ENCODE measurements around the gene SERPINA4.

SERPINA4 gene

DNA sequence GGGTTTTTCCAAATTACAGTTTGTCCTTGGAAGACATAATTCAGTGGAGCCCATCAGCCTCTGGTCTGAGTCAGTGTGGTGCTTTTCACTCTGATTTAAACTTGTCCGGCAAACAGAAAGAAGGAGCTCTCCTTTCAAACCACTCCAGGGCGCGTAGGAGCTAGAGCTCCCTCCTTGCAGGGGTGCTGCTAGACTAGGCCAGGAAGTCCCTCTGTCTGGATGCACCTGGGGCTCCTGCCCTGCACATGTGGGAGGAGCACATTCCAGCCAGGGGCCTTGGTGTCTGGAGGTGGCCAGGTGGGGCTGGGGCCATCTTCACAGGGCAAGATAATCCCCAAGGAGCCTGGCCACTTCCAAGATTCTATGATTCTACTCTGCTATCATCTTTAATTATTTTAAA, 54.0 kb downstream of the SERPINA4 start:
- no peak for DNase-seq (ENCODE audit: low read depth in 2 of 2, low spot score in 1 of 2)

DNA sequence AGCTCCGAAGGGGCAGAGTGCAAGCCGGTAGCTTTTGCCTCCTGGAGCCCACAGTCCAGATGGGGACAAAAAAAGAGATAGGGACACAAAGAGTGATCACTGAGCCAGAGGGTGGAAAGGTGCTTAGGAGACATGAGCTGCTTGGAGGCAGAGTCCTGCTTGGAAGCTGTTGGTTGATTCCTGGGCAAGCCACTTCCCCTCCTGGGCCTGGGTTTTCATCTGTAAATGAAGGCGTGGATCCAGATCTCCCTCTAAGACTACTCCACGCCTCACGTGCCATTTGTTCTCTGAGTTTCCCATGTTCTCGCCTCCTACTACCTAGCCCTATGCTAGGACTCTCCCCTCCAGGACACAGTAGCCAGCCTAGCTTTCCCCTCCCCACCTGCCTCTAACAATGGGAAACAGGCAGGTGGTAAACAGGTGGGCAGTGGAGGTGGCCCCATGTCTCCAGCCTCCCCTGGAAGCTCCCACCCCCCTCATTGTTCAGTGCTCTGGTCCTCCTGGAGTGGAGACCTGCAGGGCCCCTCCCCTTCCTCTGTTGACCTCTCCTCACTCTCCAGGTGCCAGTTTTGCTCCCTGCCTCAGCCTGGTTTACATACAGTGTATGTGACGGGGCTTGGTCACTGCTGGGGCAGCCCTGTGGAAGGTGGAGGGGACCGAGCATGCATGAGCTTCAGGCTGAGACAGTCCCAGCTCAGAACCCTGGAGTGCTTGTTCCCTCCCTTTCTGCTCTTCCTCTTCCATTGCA, 54.8 kb downstream of the SERPINA4 start:
- no peak for DNase-seq (ENCODE audit: low read depth in 2 of 2, low spot score in 1 of 2)

DNA sequence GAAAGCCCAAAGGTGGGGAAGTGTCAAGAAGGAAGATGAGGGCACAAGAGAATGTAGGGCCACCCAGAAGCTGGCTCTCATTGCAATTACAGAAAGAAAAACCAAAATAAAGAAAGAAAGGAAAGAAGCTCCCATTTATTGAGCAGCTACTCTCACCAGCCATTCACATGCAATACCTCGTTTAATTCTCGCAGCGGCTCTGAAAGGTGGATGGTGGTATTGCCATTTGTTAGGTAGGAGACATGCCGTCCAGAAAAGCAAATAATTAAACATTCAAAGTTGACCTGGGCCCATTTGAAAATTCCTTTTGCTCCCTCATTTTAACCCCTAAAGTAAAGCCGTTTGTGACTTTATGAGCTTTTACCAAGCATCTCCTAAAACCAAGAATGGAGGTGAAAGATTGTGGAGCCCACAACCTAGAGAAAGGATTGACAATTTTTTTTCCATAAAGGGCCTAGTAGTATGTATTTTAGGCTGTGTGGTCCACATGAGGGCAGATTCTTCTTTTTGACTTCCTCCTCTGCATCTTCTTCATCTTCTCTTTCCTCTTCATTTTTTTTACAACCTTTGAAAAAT, 56.2 kb downstream of the SERPINA4 start:
- DNase-seq (ENCODE audit: low read depth in 2 of 2, low spot score in 1 of 2) = no peak

DNA sequence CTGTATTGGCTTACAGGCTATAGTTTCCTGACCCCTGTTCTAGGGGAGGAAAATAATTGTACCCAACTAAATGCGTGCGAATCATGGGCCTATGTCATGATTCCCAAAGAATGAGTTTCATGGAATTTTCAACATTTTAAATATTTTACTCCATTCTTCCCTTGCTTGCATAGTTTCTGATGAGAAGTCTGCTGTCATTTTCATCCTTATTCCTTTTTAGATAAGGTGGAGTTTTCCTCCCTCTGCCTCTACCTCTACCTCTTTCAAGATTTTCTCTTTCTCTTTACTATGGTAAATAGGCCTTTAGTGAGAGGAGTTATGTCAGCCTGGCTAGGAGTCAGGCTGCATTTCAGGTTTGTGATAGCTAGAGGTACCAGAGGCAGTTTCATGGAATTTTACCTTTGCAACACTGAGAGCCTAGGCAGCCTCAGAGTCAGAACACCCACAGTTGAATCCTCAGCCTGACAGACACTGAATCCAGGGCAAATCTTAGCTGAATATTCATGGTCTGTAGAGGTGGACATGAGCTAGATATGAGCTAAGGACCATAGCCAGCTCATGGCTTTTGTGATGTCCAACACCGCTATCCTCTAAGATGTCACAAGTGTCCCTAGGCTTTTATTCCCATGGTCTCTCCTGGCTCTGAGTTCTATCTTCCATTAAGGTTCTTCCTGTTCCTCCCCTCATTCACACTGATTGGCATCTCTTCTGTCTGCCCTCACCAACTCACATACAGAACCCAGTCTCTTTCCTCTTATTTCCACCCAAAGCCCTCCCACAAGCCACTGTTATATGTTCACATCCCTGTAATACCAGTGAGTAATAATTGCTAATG, 57.0 kb downstream of the SERPINA4 start:
- no peak for DNase-seq (ENCODE audit: low read depth in 2 of 2, low spot score in 1 of 2)

DNA sequence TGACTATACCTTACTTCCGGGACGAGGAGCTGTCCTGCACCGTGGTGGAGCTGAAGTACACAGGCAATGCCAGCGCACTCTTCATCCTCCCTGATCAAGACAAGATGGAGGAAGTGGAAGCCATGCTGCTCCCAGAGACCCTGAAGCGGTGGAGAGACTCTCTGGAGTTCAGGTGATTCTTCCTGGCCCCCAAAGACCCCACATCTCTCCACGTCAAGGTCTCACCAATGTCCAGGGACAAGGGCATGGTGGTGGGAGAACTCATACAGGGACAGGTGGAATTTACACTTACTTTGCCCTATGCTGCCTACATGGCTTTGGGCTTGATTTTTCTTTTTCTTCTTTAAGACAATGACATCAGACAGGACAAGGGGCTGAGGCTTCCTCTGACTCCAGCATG, 58.1 kb downstream of the SERPINA4 start:
- DNase-seq (ENCODE audit: low read depth in 2 of 2, low spot score in 1 of 2) = no peak

Measured in stimulated activated CD8-positive, alpha-beta memory T cell treated with anti-CD3 and anti-CD28 coated beads, Interleukin-4, amount 100 ng/mL, for 1 hour (primary cell).